ENCODE measurements around the gene PRDM16.

PRDM16 gene

DNA sequence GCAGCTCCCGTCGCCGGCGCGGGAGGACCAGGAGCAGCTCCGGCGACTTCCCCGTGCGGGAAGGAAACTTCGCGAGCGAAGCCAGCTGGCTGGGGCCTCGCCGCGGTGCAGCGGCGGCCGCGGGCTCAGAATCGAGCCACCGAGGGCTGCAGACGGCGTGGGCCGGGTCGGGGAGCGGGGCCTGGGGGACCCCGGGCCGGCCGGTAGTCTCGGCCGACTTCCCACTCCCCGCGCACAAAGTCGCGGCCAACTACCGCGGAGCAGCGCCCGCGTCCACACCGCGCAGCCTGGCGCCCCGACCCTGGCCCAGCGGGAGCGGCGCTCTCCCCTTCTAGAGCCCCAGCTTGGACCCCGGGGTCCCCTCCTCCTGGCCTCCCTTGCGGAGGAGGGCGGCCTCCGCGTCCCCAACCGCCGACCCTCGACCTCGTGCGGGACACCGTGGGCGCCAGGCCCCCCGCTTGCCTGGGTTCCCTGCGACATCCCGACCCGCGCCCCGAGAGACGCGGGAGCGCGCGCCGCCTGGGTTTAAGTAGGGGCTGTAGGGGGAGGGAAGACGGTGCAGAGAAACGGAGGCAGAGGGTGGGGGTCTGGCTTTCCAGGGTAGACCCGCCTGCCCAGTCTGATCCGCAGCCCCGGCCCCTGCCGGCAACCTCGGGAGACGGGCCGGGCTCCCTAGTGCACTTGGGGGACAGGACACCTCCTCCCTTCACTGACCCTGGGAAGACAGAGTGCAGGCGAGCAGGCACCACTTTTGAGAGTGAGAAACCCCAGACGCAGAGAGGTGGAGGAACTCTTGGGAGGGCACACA, 4.7 kb downstream of the PRDM16 start:
- DNase-seq (ENCODE audit: low read depth in 2 of 2), result no peak
- TF ChIP-seq, protein P1, sequence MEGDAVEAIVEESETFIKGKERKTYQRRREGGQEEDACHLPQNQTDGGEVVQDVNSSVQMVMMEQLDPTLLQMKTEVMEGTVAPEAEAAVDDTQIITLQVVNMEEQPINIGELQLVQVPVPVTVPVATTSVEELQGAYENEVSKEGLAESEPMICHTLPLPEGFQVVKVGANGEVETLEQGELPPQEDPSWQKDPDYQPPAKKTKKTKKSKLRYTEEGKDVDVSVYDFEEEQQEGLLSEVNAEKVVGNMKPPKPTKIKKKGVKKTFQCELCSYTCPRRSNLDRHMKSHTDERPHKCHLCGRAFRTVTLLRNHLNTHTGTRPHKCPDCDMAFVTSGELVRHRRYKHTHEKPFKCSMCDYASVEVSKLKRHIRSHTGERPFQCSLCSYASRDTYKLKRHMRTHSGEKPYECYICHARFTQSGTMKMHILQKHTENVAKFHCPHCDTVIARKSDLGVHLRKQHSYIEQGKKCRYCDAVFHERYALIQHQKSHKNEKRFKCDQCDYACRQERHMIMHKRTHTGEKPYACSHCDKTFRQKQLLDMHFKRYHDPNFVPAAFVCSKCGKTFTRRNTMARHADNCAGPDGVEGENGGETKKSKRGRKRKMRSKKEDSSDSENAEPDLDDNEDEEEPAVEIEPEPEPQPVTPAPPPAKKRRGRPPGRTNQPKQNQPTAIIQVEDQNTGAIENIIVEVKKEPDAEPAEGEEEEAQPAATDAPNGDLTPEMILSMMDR (IDR thresholded peaks at IDR 0.05; ENCODE audit: low read depth, low read length), result no peak
- H3K4me3 ChIP-seq (replicated peaks in 1 of 2; ENCODE audit: low read depth in 2 of 2, low read length in 2 of 2), result no peak overlapping the region

DNA sequence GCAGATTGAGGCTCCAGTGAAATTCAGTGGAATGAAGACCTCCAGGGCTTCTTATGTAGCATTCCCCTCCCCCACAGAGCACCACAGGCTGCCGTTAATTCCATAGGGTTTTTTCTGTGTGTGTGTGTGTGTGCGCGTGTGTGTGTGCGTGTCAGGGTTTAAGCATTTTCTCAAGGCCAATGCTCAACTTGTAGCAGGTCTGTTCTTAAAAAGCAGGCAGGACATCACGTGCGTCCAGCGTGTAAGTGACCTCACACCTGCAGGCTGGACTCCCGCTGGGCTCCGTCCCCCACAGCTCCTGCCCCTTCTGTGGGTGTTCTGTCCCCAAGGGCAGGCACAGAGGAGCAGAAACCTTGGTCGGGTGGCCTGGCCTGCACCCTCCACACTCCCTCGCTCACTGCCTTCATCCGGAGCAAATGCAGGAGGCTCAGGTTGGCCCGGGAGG, 5.3 kb downstream of the PRDM16 start:
- TF ChIP-seq, protein P1 (IDR thresholded peaks at IDR 0.05; ENCODE audit: low read depth, low read length), result no peak
- no peak for DNase-seq (ENCODE audit: low read depth in 2 of 2)
- no peak overlapping the region for H3K4me3 ChIP-seq (replicated peaks in 1 of 2; ENCODE audit: low read depth in 2 of 2, low read length in 2 of 2)

DNA sequence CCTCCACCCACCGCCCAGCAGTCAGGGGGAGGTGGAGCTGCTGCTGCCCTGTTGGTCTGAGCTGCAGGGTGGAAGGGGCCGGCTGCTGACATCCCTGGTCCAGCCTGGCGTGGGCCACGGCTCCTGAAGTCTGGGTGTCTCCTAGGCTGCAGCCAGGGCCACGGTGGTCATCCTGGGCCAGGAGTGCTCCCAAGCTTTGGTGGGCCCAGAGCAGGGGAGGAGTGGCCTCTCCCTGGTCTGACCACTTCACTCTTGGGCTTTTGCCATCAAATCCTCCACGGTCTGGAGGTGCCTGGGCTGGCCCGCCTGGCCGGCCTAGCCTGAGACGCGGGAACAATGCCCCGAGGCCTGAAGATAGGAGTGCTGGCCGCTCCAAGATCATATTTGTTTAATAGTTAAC, 5.8 kb downstream of the PRDM16 start:
- DNase-seq (ENCODE audit: low read depth in 2 of 2), result no peak
- H3K4me3 ChIP-seq (replicated peaks in 1 of 2; ENCODE audit: low read depth in 2 of 2, low read length in 2 of 2), result no peak overlapping the region
- TF ChIP-seq, protein P1 (IDR thresholded peaks at IDR 0.05; ENCODE audit: low read depth, low read length), result no peak

- TF ChIP-seq, protein P1 (IDR thresholded peaks at IDR 0.05; ENCODE audit: low read depth, low read length), result no peak
- DNase-seq (ENCODE audit: low read depth in 2 of 2), result no peak
Measured at GRCh38 chr1:3075666-3076362, 6.8 kb downstream of the PRDM16 start.

DNA sequence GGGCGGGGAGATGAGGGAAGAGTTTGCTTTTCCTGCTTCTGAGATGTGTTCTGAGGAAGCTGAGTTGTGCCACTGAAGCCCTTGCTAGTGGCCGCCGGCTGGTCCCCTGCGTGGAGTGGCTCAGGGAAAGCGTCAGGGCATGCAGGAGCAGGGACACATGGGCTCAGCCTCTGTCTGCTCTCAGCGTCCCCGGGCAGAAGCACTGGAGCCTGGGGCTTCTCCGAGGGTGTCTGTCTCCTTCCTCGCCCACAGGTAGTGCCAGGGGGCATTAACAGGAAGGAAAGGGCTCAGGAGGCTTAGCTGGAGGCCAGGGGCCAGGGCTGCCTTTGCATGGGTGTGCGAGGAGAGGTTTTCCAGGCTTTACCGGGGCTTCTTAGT, 7.3 kb downstream of the PRDM16 start:
- no peak for DNase-seq (ENCODE audit: low read depth in 2 of 2)
- H3K4me3 ChIP-seq (replicated peaks in 1 of 2; ENCODE audit: low read depth in 2 of 2, low read length in 2 of 2), result no peak overlapping the region
- TF ChIP-seq, protein P1 (IDR thresholded peaks at IDR 0.05; ENCODE audit: low read depth, low read length), result no peak

More at GRCh38 chr1:3075666-3076362, 6.8 kb downstream of the PRDM16 start:
- no peak overlapping the region for H3K4me3 ChIP-seq (replicated peaks in 1 of 2; ENCODE audit: low read depth in 2 of 2, low read length in 2 of 2)

DNA sequence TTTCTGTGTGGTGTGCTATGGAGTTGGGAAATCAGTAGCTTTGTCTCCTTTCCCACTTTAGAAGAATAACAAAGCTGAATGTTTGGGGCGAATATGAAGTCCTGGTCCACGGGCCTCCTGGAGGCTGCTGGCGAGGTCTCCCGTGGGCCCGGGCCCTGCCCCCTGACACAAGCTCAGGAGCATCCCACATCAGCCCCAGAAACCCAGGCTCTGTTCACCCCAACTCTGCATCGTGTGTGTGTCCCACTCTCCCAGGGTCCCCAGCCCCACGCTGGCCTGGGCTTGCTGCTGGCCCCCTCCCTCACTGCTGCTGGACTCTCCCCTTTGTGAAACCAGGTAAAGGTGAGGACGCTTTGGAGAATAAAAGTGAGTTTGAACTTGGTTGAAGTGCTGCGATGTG, 8.1 kb downstream of the PRDM16 start:
- TF ChIP-seq, protein P1 (IDR thresholded peaks at IDR 0.05; ENCODE audit: low read depth, low read length), result no peak
- no peak for DNase-seq (ENCODE audit: low read depth in 2 of 2)
- no peak overlapping the region for H3K4me3 ChIP-seq (replicated peaks in 1 of 2; ENCODE audit: low read depth in 2 of 2, low read length in 2 of 2)

Data from cardiac fibroblast (primary cell).